Endothelial cell of umbilical vein (primary cell): ENCODE results near the gene MDGA2. TPM values are rescaled to one million over a fixed set of nuclear protein-coding genes. Genes with fewer than 3 reads are reported as not detected.

Experiments
- BruUV-seq: library from RNA; stranded (reverse); fragments of 400-500 nt; replicated peaks from 2 replicates; lab custom pipeline; 2021; lab: Mats Ljungman, UMichigan
- CTCF ChIA-PET: fragments of 300-600, 350-600 bp; sonication (Branson Sonifier 250); formaldehyde crosslinking; loops from one replicate; lab custom pipeline; 2021; ENCODE audit warnings: antibody characterized with exemption, inconsistent platforms; lab: Charles Lee
- POLR2A ChIA-PET: fragments of 300-600, 350-600 bp; sonication (Branson Sonifier 250); formaldehyde crosslinking; loops from one replicate; lab custom pipeline; 2021; ENCODE audit warnings: antibody characterized with exemption, inconsistent platforms; lab: Charles Lee
- DNase-seq: peaks from one replicate; pipeline ENCODE4 v3.0.0-alpha.2; 2011; ENCODE audit warnings: low read depth, low spot score
- FAIRE-seq: peaks from 2 replicates; lab custom pipeline; 2011; peaks lifted over from hg19 to GRCh38; lab: Jason Lieb, UNC
- H2AFZ ChIP-seq: 2 replicates; pipeline ENCODE4 v1.6.0; 2012; ENCODE audit warnings: low read depth, low read length, control low read depth, inconsistent platforms
- H3K27ac ChIP-seq: 2 replicates; pipeline ENCODE4 v1.5.1; 2011; ENCODE audit warnings: low read depth, mild to moderate bottlenecking, control low read depth, low read length, moderate library complexity; ENCODE audit not compliant: insufficient read depth
- H3K27me3 ChIP-seq, 2 experiments: 2 replicates each; pipeline versions ENCODE4 v1.6.0 to v1.6.1; 2011; ENCODE audit warnings: low read length in 2 of 2, mixed read lengths in 1 of 2; ENCODE audit not compliant: control insufficient read depth in 2 of 2, insufficient read depth in 2 of 2
- H3K36me3 ChIP-seq, 2 experiments: 2 replicates in 1 of 2; 3 replicates in 1 of 2; pipeline ENCODE4 v1.5.1; 2011; ENCODE audit warnings: low read length in 2 of 2, mild to moderate bottlenecking in 1 of 2, moderate library complexity in 1 of 2; ENCODE audit not compliant: control insufficient read depth in 2 of 2, insufficient read depth in 2 of 2; ENCODE audit errors: extremely low read depth in 1 of 2
- H3K4me1 ChIP-seq: 3 replicates; pipeline ENCODE4 v1.5.1; 2011; ENCODE audit warnings: mild to moderate bottlenecking, low read length; ENCODE audit not compliant: control insufficient read depth, insufficient read depth; ENCODE audit errors: extremely low read depth
- H3K4me2 ChIP-seq: 2 replicates; pipeline ENCODE4 v1.6.1; 2011; ENCODE audit warnings: low read length, control low read depth, mixed read lengths; ENCODE audit not compliant: insufficient read depth
- H3K4me3 ChIP-seq, 3 experiments: fragments of 200-600 bp in 1 of 3; sonication (generic), shearing (Covaris generic) in 1 of 3; replicated peaks in 1 of 3; 2 replicates each; pipeline ENCODE4 v1.5.1; 2011 to 2016; ENCODE audit warnings: control low read depth in 3 of 3, low read length in 3 of 3, mild to moderate bottlenecking in 2 of 3, inconsistent platforms in 1 of 3, low read depth in 1 of 3, moderate library complexity in 1 of 3; ENCODE audit not compliant: insufficient read depth in 1 of 3
- H3K79me2 ChIP-seq: 2 replicates; pipeline ENCODE4 v1.6.0; 2012; ENCODE audit warnings: low read length, inconsistent platforms; ENCODE audit not compliant: control insufficient read depth, insufficient read depth
- H3K9ac ChIP-seq: replicated peaks from 2 replicates; pipeline ENCODE3; 2011; ENCODE audit warnings: low read length, control low read depth; ENCODE audit not compliant: insufficient read depth; ENCODE audit errors: extremely low read depth
- H3K9me1 ChIP-seq: replicated peaks from 3 replicates; pipeline ENCODE4 v1.6.0; 2011; ENCODE audit warnings: mild to moderate bottlenecking, low read length; ENCODE audit not compliant: control insufficient read depth, insufficient read depth; ENCODE audit errors: extremely low read depth
- H3K9me3 ChIP-seq: replicated peaks from 2 replicates; pipeline ENCODE4 v1.5.1; 2012; ENCODE audit warnings: low read length, inconsistent platforms; ENCODE audit not compliant: control insufficient read depth, insufficient read depth
- H4K20me1 ChIP-seq: replicated peaks from 2 replicates; pipeline ENCODE3; 2011; ENCODE audit warnings: mild to moderate bottlenecking, low read length; ENCODE audit not compliant: control insufficient read depth, insufficient read depth; ENCODE audit errors: extremely low read depth
- EZH2 ChIP-seq: IDR thresholded peaks from 2 replicates; pipeline ENCODE4 v1.6.1; 2012; ENCODE audit warnings: borderline replicate concordance, low read depth, mild to moderate bottlenecking, moderate library complexity, low read length, inconsistent platforms; ENCODE audit not compliant: severe bottlenecking
- FOS ChIP-seq: IDR thresholded peaks from 2 replicates; pipeline ENCODE4 v1.6.1; 2011; ENCODE audit warnings: mild to moderate bottlenecking, low read length, moderate library complexity, borderline replicate concordance; ENCODE audit not compliant: insufficient read depth
- GATA2 ChIP-seq: IDR thresholded peaks from 2 replicates; pipeline ENCODE4 v1.7.0; 2011; ENCODE audit warnings: low read depth, mild to moderate bottlenecking, moderate library complexity, mixed read lengths, low read length; ENCODE audit not compliant: insufficient read length, insufficient read depth
- JUN ChIP-seq: IDR thresholded peaks from 2 replicates; pipeline ENCODE4 v1.6.1; 2011; ENCODE audit warnings: borderline replicate concordance, low read depth; ENCODE audit not compliant: insufficient read length, insufficient read depth
- MYC ChIP-seq: IDR thresholded peaks from one replicate; pipeline ENCODE4 v1.6.1; 2011; ENCODE audit warnings: mild to moderate bottlenecking, low read depth, low read length
- POLR2A ChIP-seq: IDR thresholded peaks from 2 replicates; pipeline ENCODE4 v1.6.1; 2012; ENCODE audit warnings: low read depth, mild to moderate bottlenecking, control low read depth, low read length
- POLR2AphosphoS5 ChIP-seq: IDR thresholded peaks from 2 replicates; pipeline ENCODE4 v1.6.1; 2012; ENCODE audit warnings: low read depth, mild to moderate bottlenecking, control low read depth, low read length, moderate library complexity; ENCODE audit not compliant: insufficient read depth
- dilution Hi-C: fragments of 300-500 bp; cut with MboI; formaldehyde crosslinking; loops from one replicate; pipeline ENCODE4 v1.15.0; 2019; ENCODE audit warnings: low sequenced_read_pairs; ENCODE audit not compliant: extremely low pct_ligation_motif_present
- intact Hi-C: fragments of 100-400 bp; cut with micrococcal nuclease; formaldehyde crosslinking; loops from one replicate; pipeline ENCODE4 v1.10.0; 2022
- polyA plus RNA-seq, 4 experiments: library from polyadenylated mRNA; depleted of rRNA in 3 of 4; stranded (reverse) in 3 of 4; unstranded in 1 of 4; fragments of >200 nt; gene quantifications; 2 replicates each; pipeline versions ENCODE4 v1.2.1 to v1.2.3, GENCODE V29; 2011 to 2012; ENCODE audit warnings: missing spikeins in 1 of 4
- total RNA-seq: library from RNA; stranded (reverse); gene quantifications from 2 replicates; pipeline ENCODE4 v1.2.3, GENCODE V29; 2021
- TF ChIP-seq, protein P1 (sequence below), 2 donors: IDR thresholded peaks; 1 replicate in 1 of 2; 2 replicates in 1 of 2; pipeline ENCODE4 v1.5.1; 2011; ENCODE audit warnings: low read length in 2 of 2, mild to moderate bottlenecking in 2 of 2, moderate library complexity in 2 of 2, control low read depth in 1 of 2, inconsistent platforms in 1 of 2, low read depth in 1 of 2; ENCODE audit not compliant: insufficient read depth in 1 of 2; ENCODE audit errors: extremely low read depth in 1 of 2
- TF ChIP-seq, protein P2 (sequence below): IDR thresholded peaks from 2 replicates; pipeline ENCODE4 v1.6.1; 2011; ENCODE audit not compliant: insufficient read depth, insufficient read length

Gene MDGA2
- total and polyA plus RNA-seq, 2 donors (not counting 3 experiments of a cell fraction or from before 2014, with no cell fraction given), result not detected

DNA sequence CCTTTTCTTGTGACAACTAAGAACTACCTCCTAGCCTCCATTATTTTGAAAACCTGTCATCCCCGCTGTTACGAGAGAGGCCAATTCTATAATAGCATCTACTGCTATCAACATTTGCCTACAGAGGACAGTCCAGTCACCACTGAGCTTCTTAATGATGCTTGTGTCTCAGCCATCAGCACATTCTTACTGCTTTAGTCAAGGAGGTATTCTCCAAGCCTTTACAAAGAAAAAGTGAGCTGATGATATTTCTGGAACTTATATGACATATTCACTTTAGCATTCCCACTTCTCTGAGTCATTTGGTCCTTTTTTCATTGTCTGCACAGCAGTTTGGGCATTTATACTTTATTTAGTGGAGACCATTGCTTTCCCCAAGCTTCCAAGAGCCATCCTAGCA is 526.1 kb downstream of the MDGA2 start:
- no peaks in the 10 kb centered on the region for H3K79me2 ChIP-seq
- BruUV-seq, result no TSS peak
- no peaks in the 10 kb centered on the region for H3K9me3 ChIP-seq
- intact Hi-C loops, result no loop called here
- CTCF ChIA-PET, result interaction anchor here (2.5 kb wide), 1 partner anchor 11 kb away, joined by 8 read pairs; no protein-coding TSS in a partner anchor
- H4K20me1 ChIP-seq, result no peaks in the 10 kb centered on the region
- dilution Hi-C loops, result no loop called here
- H3K4me2 ChIP-seq, result no peak overlapping the region
- H3K4me3 ChIP-seq, result no peak overlapping the region
- TF ChIP-seq MYC, result no peak
- TF ChIP-seq POLR2AphosphoS5, result no peak
- TF ChIP-seq, protein P1, sequence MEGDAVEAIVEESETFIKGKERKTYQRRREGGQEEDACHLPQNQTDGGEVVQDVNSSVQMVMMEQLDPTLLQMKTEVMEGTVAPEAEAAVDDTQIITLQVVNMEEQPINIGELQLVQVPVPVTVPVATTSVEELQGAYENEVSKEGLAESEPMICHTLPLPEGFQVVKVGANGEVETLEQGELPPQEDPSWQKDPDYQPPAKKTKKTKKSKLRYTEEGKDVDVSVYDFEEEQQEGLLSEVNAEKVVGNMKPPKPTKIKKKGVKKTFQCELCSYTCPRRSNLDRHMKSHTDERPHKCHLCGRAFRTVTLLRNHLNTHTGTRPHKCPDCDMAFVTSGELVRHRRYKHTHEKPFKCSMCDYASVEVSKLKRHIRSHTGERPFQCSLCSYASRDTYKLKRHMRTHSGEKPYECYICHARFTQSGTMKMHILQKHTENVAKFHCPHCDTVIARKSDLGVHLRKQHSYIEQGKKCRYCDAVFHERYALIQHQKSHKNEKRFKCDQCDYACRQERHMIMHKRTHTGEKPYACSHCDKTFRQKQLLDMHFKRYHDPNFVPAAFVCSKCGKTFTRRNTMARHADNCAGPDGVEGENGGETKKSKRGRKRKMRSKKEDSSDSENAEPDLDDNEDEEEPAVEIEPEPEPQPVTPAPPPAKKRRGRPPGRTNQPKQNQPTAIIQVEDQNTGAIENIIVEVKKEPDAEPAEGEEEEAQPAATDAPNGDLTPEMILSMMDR (IDR thresholded peaks at IDR 0.05; ENCODE audit: extremely low read depth in 1 of 2, insufficient read depth in 1 of 2, low read depth in 1 of 2, low read length in 2 of 2), result no peak
- no peak for TF ChIP-seq GATA2
- TF ChIP-seq FOS, result no peak
- TF ChIP-seq EZH2, result no peak
- TF ChIP-seq, protein P2, sequence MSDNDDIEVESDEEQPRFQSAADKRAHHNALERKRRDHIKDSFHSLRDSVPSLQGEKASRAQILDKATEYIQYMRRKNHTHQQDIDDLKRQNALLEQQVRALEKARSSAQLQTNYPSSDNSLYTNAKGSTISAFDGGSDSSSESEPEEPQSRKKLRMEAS, result no peak
- TF ChIP-seq POLR2A, result no peak
- no peak for TF ChIP-seq JUN
- DNase-seq, result no peak
- H3K9ac ChIP-seq, result no peak overlapping the region
- H2AFZ ChIP-seq, result no peak overlapping the region
- no peak for FAIRE-seq
- no peaks in the 10 kb centered on the region for H3K4me1 ChIP-seq
- H3K27ac ChIP-seq, result no peak overlapping the region
- no peaks in the 10 kb centered on the region for H3K9me1 ChIP-seq
- H3K27me3 ChIP-seq, result no peaks in the 10 kb centered on the region
- POLR2A ChIA-PET, result no interaction called here
- H3K36me3 ChIP-seq, result no peaks in the 10 kb centered on the region
